Measurements from ENCODE around the gene PAQR8. TPM values are rescaled to one million over a fixed set of nuclear protein-coding genes. Genes with fewer than 3 reads are reported as not detected.
A peak's percentile ranks its signal among the peaks of the same experiment; 100 is the strongest.

PAQR8 gene
- total and polyA plus RNA-seq, 2 of the 4 experiments (the other 2 are of a cell fraction) = 1.4 to 1.6 TPM

DNA sequence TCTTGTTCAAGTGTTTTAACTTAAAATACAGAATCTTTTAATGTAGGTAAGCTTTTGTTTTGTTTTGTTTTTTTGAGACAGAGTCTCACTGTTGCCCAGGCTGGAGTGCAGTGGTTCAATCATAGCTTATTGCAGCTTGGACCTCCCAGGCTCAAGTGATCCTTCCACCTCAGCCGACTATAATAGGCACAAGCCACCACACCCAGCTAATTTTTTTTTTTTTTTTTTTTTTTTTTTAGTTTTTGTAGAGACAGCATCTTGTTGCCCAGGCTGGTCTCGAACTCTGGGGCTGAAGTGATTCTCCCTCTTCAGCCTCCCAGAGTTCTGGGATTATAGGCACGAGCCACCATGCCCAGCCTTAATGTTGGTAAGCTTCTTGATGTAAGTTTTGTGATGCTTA lies 61.5 kb downstream of the PAQR8 start:
- Histone ChIP-seq H3K4me1 (ENCODE audit: control insufficient read depth, insufficient read depth, low read length) (peaks cover 8% of the 10 kb centered on the region), H2BK15ac (ENCODE audit: low read depth, low read length) (peak overlapping the region; percentile 53; the same call in 1 of the 3 replicates), H3K79me1 (ENCODE audit: low read depth in 1 of 2, low read length in 2 of 2) (peaks cover 9 to 26% of the 10 kb centered on the region in 2 experiments), H3K9me3 (ENCODE audit: control insufficient read depth, insufficient read depth, low read length) (no peaks in the 10 kb centered on the region), H3K4ac (ENCODE audit: low read depth, low read length) (peak overlapping the region; percentile 76), H2BK5ac (ENCODE audit: low read depth, low read length, poor library complexity, severe bottlenecking) (peak overlapping the region; percentile 83), H4K5ac (ENCODE audit: low read depth, low read length) (no peak overlapping the region), H3K36me3 (ENCODE audit: control insufficient read depth, insufficient read depth, low read length) (peaks cover 1% of the 10 kb centered on the region; the same call in 1 of the 2 replicates), H4K8ac (ENCODE audit: low read depth in 2 of 2, low read length in 2 of 2) (peak overlapping the region; percentile 37 to 52), H3K23ac (ENCODE audit: low read depth, low read length) (no peak overlapping the region), H2AFZ (replicated peaks; ENCODE audit: low read length, poor library complexity) (no peak overlapping the region), H3K14ac (replicated peaks; ENCODE audit: low read depth, low read length) (peak overlapping the region; percentile 66), H3K27ac (ENCODE audit: insufficient read depth, low read length) (peak overlapping the region; percentile 96), H2BK20ac (ENCODE audit: low read depth, low read length) (peak overlapping the region; percentile 69), H3K27me3 (ENCODE audit: control insufficient read depth, insufficient read depth, low read length) (no peaks in the 10 kb centered on the region), H2AK5ac (ENCODE audit: low read depth, low read length) (peak overlapping the region; percentile 64; the same call in 1 of the 2 replicates), H3K9me1 (ENCODE audit: insufficient read depth, low read length) (peaks cover 8% of the 10 kb centered on the region), H3K18ac (ENCODE audit: low read depth, low read length) (peak overlapping the region; percentile 81; the same call in 1 of the 2 replicates), H2AK9ac (replicated peaks; ENCODE audit: low read depth, low read length, poor library complexity) (no peak overlapping the region), H4K91ac (ENCODE audit: insufficient read depth, low read depth, low read length) (peak overlapping the region; percentile 75; the same call in 1 of the 2 replicates), H3K4me3 (ENCODE audit: insufficient read depth, low read depth, low read length) (no peak overlapping the region), H4K20me1 (ENCODE audit: insufficient read depth, low read length) (no peaks in the 10 kb centered on the region), H2BK120ac (ENCODE audit: low read depth, low read length) (peak overlapping the region; percentile 91), H3K9ac (ENCODE audit: low read depth, low read length) (no peak overlapping the region), H3K56ac (ENCODE audit: extremely low read depth, insufficient read depth, low read length) (peak overlapping the region; percentile 65), H3K4me2 (ENCODE audit: low read depth, low read length) (no peak overlapping the region)
- no TSS peak for BruUV-seq (replicated peaks)
- WGBS, 2 experiments (ENCODE audit: extremely low coverage in 2 of 2, insufficient read length in 1 of 2) = no CpG with 5 or more reads among the region's 3 CpGs
- in situ Hi-C loops (cut with MboI; ENCODE audit: low sequenced_read_pairs) (no loop called here), intact Hi-C loops (cut with micrococcal nuclease) (loop anchor here (5.0 kb wide), 3 partner anchors 49 to 94 kb away; no protein-coding TSS in a partner anchor), dilution Hi-C loops (cut with HindIII; ENCODE audit: low sequenced_read_pairs, unreplicated experiment) (loop anchor here (25.0 kb wide), 1 partner anchor 239 kb away; the partner anchor contains the start of gene TMEM14A)
- no peak for ATAC-seq (ENCODE audit: low read depth)
- no peak for TF ChIP-seq POLR2A (IDR thresholded peaks at IDR 0.05; ENCODE audit: low read depth, low read length)
- TF ChIP-seq, protein P1, sequence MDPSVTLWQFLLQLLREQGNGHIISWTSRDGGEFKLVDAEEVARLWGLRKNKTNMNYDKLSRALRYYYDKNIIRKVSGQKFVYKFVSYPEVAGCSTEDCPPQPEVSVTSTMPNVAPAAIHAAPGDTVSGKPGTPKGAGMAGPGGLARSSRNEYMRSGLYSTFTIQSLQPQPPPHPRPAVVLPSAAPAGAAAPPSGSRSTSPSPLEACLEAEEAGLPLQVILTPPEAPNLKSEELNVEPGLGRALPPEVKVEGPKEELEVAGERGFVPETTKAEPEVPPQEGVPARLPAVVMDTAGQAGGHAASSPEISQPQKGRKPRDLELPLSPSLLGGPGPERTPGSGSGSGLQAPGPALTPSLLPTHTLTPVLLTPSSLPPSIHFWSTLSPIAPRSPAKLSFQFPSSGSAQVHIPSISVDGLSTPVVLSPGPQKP (IDR thresholded peaks at IDR 0.05; ENCODE audit: borderline replicate concordance, low read depth, low read length) = no peak
- TF ChIP-seq CHD1 (IDR thresholded peaks at IDR 0.05; ENCODE audit: low read depth, low read length) = no peak
- no peak for TF ChIP-seq MAZ (IDR thresholded peaks at IDR 0.05; ENCODE audit: borderline replicate concordance, low read depth, low read length)
- no peak for TF ChIP-seq RFX5 (IDR thresholded peaks at IDR 0.05; ENCODE audit: low read depth, low read length)
- TF ChIP-seq, protein P2, sequence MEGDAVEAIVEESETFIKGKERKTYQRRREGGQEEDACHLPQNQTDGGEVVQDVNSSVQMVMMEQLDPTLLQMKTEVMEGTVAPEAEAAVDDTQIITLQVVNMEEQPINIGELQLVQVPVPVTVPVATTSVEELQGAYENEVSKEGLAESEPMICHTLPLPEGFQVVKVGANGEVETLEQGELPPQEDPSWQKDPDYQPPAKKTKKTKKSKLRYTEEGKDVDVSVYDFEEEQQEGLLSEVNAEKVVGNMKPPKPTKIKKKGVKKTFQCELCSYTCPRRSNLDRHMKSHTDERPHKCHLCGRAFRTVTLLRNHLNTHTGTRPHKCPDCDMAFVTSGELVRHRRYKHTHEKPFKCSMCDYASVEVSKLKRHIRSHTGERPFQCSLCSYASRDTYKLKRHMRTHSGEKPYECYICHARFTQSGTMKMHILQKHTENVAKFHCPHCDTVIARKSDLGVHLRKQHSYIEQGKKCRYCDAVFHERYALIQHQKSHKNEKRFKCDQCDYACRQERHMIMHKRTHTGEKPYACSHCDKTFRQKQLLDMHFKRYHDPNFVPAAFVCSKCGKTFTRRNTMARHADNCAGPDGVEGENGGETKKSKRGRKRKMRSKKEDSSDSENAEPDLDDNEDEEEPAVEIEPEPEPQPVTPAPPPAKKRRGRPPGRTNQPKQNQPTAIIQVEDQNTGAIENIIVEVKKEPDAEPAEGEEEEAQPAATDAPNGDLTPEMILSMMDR (conservative IDR thresholded peaks at IDR 0.05; ENCODE audit: low read depth, low read length) = no peak
- no peak for TF ChIP-seq NFE2L2 (IDR thresholded peaks at IDR 0.05; ENCODE audit: low read depth, low read length)
- TF ChIP-seq RCOR1 (IDR thresholded peaks at IDR 0.05; ENCODE audit: insufficient replicate concordance, low read length) = no peak
- TF ChIP-seq MAFK (IDR thresholded peaks at IDR 0.05; ENCODE audit: low read depth, low read length) = no peak
- TF ChIP-seq RAD21 (IDR thresholded peaks at IDR 0.05; ENCODE audit: low read length) = no peak
- TF ChIP-seq CEBPB (IDR thresholded peaks at IDR 0.05; ENCODE audit: low read depth, low read length) = no peak
- TF ChIP-seq BHLHE40 (IDR thresholded peaks at IDR 0.05; ENCODE audit: low read depth, low read length) = no peak
- no peak for TF ChIP-seq MXI1 (IDR thresholded peaks at IDR 0.05; ENCODE audit: borderline replicate concordance, low read depth, low read length)
- TF ChIP-seq FOS (IDR thresholded peaks at IDR 0.05; ENCODE audit: low read depth, low read length) = no peak
- TF ChIP-seq, protein P3, sequence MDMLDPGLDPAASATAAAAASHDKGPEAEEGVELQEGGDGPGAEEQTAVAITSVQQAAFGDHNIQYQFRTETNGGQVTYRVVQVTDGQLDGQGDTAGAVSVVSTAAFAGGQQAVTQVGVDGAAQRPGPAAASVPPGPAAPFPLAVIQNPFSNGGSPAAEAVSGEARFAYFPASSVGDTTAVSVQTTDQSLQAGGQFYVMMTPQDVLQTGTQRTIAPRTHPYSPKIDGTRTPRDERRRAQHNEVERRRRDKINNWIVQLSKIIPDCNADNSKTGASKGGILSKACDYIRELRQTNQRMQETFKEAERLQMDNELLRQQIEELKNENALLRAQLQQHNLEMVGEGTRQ (IDR thresholded peaks at IDR 0.05; ENCODE audit: low read depth, low read length) = no peak
- no peak for TF ChIP-seq SMC3 (IDR thresholded peaks at IDR 0.05; ENCODE audit: low read depth, low read length)
- DNase-seq = no peak
- ChIA-PET CTCF (interaction anchor here (0.6 to 0.9 kb wide), 2 partner anchors 9 to 35 kb away, joined by 4 read pairs; no protein-coding TSS in a partner anchor), POLR2A (ENCODE audit: unreplicated experiment) (interaction anchor here (0.6 to 0.7 kb wide), 3 partner anchors 112 to 153 kb away, joined by 3 to 5 read pairs (median 3); no protein-coding TSS in a partner anchor)
